ENCODE measurements around the gene SCRG1. TPM values are rescaled to one million over a fixed set of nuclear protein-coding genes. Genes with fewer than 3 reads are reported as not detected.

The SCRG1 gene
- polyA plus RNA-seq, 4 donors, result 0.15 to 0.43 TPM; not detected in 2

DNA sequence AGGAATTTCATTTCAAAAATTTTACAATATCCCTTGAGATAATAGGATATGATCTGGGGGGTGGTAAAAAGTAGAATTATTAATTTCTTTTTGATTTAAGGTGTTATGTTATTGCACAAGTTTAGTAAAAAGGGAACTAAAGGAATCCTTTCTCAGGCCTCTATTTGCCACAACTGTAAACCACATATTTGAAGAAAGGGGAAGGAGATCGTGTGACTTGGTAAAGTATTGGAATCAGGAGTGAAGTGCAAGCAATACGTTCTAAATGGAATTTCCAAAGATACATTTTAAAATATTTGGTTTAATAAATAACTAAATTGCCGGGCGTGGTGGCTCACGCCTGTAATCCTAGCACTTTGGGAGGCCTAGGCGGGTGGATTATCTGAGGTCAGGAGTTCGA lies 35.3 kb upstream of the SCRG1 start:
- FAIRE-seq (no peak), DNase-seq (no peak)
- Histone ChIP-seq H3K4me1 (ENCODE audit: control insufficient read depth in 3 of 3, insufficient read depth in 2 of 3, low read depth in 1 of 3, low read length in 2 of 3) (no peaks in the 10 kb centered on the region), H3K27ac (ENCODE audit: low read depth in 1 of 3, low read length in 2 of 3) (no peak overlapping the region), H3K27me3 (ENCODE audit: control insufficient read depth in 3 of 3, insufficient read depth in 3 of 3, low read length in 3 of 3) (no peaks in the 10 kb centered on the region), H3K9me3 (ENCODE audit: control insufficient read depth in 2 of 2, insufficient read depth in 1 of 2, low read depth in 1 of 2, low read length in 1 of 2) (peaks cover 0 to 12% of the 10 kb centered on the region in 2 donors), H3K4me3 (ENCODE audit: low read depth in 1 of 3, low read length in 3 of 3) (no peak overlapping the region), H3K36me3 (ENCODE audit: control insufficient read depth in 3 of 3, insufficient read depth in 2 of 3, low read depth in 1 of 3, low read length in 3 of 3) (no peaks in the 10 kb centered on the region)
- WGBS, 3 donors, result 60 to 74% (median 70%) methylated on average over 7 of the region's 7 CpGs

DNA sequence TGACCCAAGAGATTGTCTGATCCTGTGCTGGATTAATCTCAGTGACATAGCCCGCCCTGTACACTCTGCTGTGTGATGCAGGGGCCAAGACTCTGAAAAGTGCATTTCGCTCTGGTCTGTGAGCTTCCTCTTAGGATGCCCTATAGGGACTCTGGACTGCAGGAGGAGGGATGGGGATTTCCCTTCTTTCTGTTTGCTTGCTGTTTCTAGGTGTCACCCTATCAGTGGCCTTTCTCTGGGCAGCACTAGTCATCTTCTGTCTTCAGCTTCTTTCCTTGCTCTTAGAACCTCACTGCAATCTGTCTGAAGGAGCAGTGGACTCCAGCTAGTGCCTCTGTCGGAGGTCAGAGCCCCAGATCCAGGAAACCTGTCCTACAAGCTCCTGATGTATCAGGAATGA lies 34.5 kb upstream of the SCRG1 start:
- Histone ChIP-seq H3K27me3 (ENCODE audit: control insufficient read depth in 3 of 3, insufficient read depth in 3 of 3, low read length in 3 of 3) (no peaks in the 10 kb centered on the region), H3K9me3 (ENCODE audit: control insufficient read depth in 2 of 2, insufficient read depth in 1 of 2, low read depth in 1 of 2, low read length in 1 of 2) (peaks cover 0 to 6% of the 10 kb centered on the region in 2 donors), H3K27ac (ENCODE audit: low read depth in 1 of 3, low read length in 2 of 3) (no peak overlapping the region), H3K4me1 (ENCODE audit: control insufficient read depth in 3 of 3, insufficient read depth in 2 of 3, low read depth in 1 of 3, low read length in 2 of 3) (no peaks in the 10 kb centered on the region), H3K4me3 (ENCODE audit: low read depth in 1 of 3, low read length in 3 of 3) (no peak overlapping the region), H3K36me3 (ENCODE audit: control insufficient read depth in 3 of 3, insufficient read depth in 2 of 3, low read depth in 1 of 3, low read length in 3 of 3) (no peaks in the 10 kb centered on the region)
- DNase-seq (no peak), FAIRE-seq (no peak)
- WGBS, 3 donors, result 87 to 91% (median 90%) methylated on average over 3 of the region's 3 CpGs

DNA sequence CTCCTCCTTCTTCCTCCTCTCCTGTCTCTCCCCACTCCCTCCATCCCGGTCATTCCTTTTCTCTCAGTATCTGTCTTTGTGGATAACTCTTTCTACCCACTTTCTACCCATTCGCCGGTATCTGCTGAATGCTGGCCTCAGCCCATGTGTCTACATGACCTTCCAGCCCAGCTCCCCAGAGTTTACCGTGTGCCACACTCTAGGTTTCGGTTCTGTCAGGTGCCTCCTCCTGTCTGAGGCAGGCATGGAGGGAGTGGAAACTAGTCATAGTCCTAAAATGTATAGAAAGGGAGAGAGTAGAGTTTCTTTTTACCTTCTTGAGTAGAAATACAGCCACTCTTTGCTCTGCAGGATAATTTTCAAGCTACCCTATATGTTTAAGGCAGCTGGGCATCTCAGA lies 33.5 kb upstream of the SCRG1 start:
- Histone ChIP-seq H3K4me1 (ENCODE audit: control insufficient read depth in 3 of 3, insufficient read depth in 2 of 3, low read depth in 1 of 3, low read length in 2 of 3) (no peaks in the 10 kb centered on the region), H3K4me3 (ENCODE audit: low read depth in 1 of 3, low read length in 3 of 3) (no peak overlapping the region), H3K36me3 (ENCODE audit: control insufficient read depth in 3 of 3, insufficient read depth in 2 of 3, low read depth in 1 of 3, low read length in 3 of 3) (no peaks in the 10 kb centered on the region), H3K27me3 (ENCODE audit: control insufficient read depth in 3 of 3, insufficient read depth in 3 of 3, low read length in 3 of 3) (no peaks in the 10 kb centered on the region), H3K9me3 (ENCODE audit: control insufficient read depth in 2 of 2, insufficient read depth in 1 of 2, low read depth in 1 of 2, low read length in 1 of 2) (peaks cover 0 to 6% of the 10 kb centered on the region in 2 donors), H3K27ac (ENCODE audit: low read depth in 1 of 3, low read length in 2 of 3) (no peak overlapping the region)
- FAIRE-seq, result no peak
- whole genome bisulfite sequencing, 3 donors, result 87 to 94% (median 91%) methylated on average over 5 of the region's 5 CpGs
- no peak for DNase-seq

DNA sequence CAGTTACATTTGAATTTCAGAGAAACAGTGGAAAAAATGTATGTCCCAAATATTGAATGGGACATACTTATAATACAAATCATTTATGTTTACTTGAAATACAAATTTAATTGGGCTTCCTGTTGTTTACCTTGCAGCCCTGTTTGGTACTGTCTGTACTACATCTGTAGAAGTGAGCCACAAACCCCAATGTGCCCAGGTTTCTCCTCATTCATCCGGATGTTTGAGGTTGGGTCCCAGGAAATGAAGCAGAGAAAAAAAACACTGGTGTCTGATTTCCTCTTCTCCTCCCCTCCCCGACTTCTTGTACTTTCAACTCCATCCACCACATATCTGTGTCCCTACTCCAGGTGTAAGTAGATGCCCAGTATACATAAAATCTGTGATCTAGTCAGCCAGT lies 27.1 kb upstream of the SCRG1 start:
- H3K4me3 ChIP-seq (ENCODE audit: low read depth in 1 of 3, low read length in 3 of 3), result no peak overlapping the region
- no peaks in the 10 kb centered on the region for H3K36me3 ChIP-seq (ENCODE audit: control insufficient read depth in 3 of 3, insufficient read depth in 2 of 3, low read depth in 1 of 3, low read length in 3 of 3)
- H3K27me3 ChIP-seq (ENCODE audit: control insufficient read depth in 3 of 3, insufficient read depth in 3 of 3, low read length in 3 of 3), result no peaks in the 10 kb centered on the region
- no peaks in the 10 kb centered on the region for H3K4me1 ChIP-seq (ENCODE audit: control insufficient read depth in 3 of 3, insufficient read depth in 2 of 3, low read depth in 1 of 3, low read length in 2 of 3)
- WGBS, 3 donors, result 72 to 91% (median 82%) methylated on average over 2 of the region's 2 CpGs
- H3K27ac ChIP-seq (ENCODE audit: low read depth in 1 of 3, low read length in 2 of 3), result peak overlapping the region in 1 of 3 donors; percentile 40
- peak in 1 of 2 donors; percentile 64 for DNase-seq
- H3K9me3 ChIP-seq (ENCODE audit: control insufficient read depth in 2 of 2, insufficient read depth in 1 of 2, low read depth in 1 of 2, low read length in 1 of 2), result peaks cover 0 to 2% of the 10 kb centered on the region in 2 donors
- FAIRE-seq, result no peak

DNA sequence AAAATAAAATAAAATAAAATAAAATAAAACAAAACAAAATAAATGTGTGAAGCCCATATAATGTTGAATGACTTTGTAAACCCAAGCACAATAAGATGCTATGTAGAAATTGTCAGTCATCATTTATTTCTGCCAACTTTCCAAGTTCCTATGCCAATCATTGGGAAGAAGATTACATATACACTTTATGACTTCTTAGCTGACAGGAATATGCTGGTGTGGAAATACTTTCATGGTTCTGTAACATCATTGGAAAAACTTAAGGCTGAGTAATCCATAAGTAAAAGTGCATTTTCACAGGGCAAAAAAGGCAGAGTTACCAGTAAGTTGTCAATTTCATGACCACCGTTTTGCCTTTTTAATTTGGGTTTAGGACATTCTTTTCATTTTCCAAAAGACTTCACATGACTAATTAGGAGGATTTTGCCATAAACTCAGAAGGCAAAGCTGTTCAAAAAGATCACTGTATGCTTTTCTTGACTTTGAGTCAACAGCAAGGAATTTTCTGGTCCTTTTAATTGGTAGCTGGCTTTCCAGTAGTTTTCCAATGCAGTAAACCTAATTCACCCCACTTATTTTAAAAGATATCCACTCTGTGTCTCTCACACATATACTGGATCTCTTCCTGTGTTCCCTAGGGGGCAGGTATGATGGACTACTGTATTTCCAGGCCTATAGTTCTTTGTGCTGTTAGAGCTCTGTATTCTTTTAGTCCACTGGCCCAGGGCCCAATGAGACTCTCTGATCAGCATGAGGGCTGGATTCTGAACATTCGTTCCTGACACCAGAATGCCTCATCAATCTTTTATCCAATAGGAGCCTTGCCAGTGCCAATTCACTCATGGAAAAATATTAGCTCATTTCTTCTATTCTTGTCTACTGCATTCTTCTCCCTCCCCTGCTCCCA lies 26.2 kb upstream of the SCRG1 start:
- FAIRE-seq (no peak), DNase-seq (no peak)
- 71 to 98% (median 91%) methylated on average over 2 of the region's 2 CpGs for WGBS, 3 donors
- no peak overlapping the region for H3K4me3 ChIP-seq (ENCODE audit: low read depth in 1 of 3, low read length in 3 of 3)
- H3K27ac ChIP-seq (ENCODE audit: low read depth in 1 of 3, low read length in 2 of 3), result peak overlapping the region in 1 of 3 donors; percentile 27
- H3K27me3 ChIP-seq (ENCODE audit: control insufficient read depth in 3 of 3, insufficient read depth in 3 of 3, low read length in 3 of 3), result no peaks in the 10 kb centered on the region
- no peaks in the 10 kb centered on the region for H3K36me3 ChIP-seq (ENCODE audit: control insufficient read depth in 3 of 3, insufficient read depth in 2 of 3, low read depth in 1 of 3, low read length in 3 of 3)
- no peaks in the 10 kb centered on the region for H3K4me1 ChIP-seq (ENCODE audit: control insufficient read depth in 3 of 3, insufficient read depth in 2 of 3, low read depth in 1 of 3, low read length in 2 of 3)
- no peaks in the 10 kb centered on the region for H3K9me3 ChIP-seq (ENCODE audit: control insufficient read depth in 2 of 2, insufficient read depth in 1 of 2, low read depth in 1 of 2, low read length in 1 of 2)

DNA sequence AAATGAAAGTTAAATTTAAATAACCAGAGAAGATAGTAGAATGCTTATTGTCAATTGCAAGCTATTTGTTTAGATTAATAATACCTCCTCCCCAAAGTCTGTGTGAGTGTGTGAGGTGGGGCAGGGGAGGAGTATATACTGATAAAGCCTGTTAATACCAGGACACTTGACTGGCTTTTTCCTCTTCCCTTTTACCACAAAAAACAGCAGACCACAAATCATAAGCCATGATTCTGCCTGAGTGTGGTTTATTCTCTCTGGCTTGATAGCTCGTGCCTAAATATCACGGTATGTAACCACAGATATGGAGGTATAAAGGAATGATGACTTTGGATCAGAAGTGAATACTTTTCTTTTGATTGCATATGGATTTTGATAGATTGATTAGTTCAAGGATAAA lies 21.9 kb upstream of the SCRG1 start:
- Histone ChIP-seq H3K4me3 (ENCODE audit: low read depth in 1 of 3, low read length in 3 of 3) (no peak overlapping the region), H3K27ac (ENCODE audit: low read depth in 1 of 3, low read length in 2 of 3) (no peak overlapping the region), H3K27me3 (ENCODE audit: control insufficient read depth in 3 of 3, insufficient read depth in 3 of 3, low read length in 3 of 3) (no peaks in the 10 kb centered on the region), H3K36me3 (ENCODE audit: control insufficient read depth in 3 of 3, insufficient read depth in 2 of 3, low read depth in 1 of 3, low read length in 3 of 3) (peaks cover 0 to 2% (median 0%) of the 10 kb centered on the region in 3 donors), H3K4me1 (ENCODE audit: control insufficient read depth in 3 of 3, insufficient read depth in 2 of 3, low read depth in 1 of 3, low read length in 2 of 3) (no peaks in the 10 kb centered on the region), H3K9me3 (ENCODE audit: control insufficient read depth in 2 of 2, insufficient read depth in 1 of 2, low read depth in 1 of 2, low read length in 1 of 2) (no peaks in the 10 kb centered on the region)
- 89 to 95% (median 90%) methylated on average over 2 of the region's 2 CpGs for WGBS, 3 donors
- FAIRE-seq, result no peak
- DNase-seq, result no peak

DNA sequence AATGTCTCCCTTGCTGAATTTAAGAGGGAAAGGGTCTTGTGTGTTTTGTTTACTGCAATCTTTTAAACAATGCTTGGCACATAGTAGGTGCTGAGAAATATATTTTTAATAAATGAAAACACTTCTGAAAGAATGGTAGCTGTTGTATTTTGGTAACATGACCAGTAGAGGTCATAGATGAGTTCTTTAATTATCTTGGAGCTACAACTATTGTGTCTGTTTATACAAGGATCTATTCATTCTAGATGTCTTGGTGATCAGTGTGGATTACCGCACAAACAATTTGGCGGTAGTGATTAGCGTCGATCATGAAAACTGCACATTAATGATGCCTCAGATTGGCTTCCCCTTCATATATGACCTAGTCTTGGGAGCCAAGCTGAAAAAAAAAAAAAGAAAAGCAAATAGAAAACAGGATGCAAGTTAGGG lies 21.4 kb upstream of the SCRG1 start:
- Histone ChIP-seq H3K4me1 (ENCODE audit: control insufficient read depth in 3 of 3, insufficient read depth in 2 of 3, low read depth in 1 of 3, low read length in 2 of 3) (no peaks in the 10 kb centered on the region), H3K27ac (ENCODE audit: low read depth in 1 of 3, low read length in 2 of 3) (no peak overlapping the region), H3K36me3 (ENCODE audit: control insufficient read depth in 3 of 3, insufficient read depth in 2 of 3, low read depth in 1 of 3, low read length in 3 of 3) (peaks cover 0 to 2% (median 0%) of the 10 kb centered on the region in 3 donors), H3K9me3 (ENCODE audit: control insufficient read depth in 2 of 2, insufficient read depth in 1 of 2, low read depth in 1 of 2, low read length in 1 of 2) (no peaks in the 10 kb centered on the region), H3K4me3 (ENCODE audit: low read depth in 1 of 3, low read length in 3 of 3) (no peak overlapping the region), H3K27me3 (ENCODE audit: control insufficient read depth in 3 of 3, insufficient read depth in 3 of 3, low read length in 3 of 3) (no peaks in the 10 kb centered on the region)
- peak; percentile 77 for FAIRE-seq
- 9 to 32% (median 26%) methylated on average over 4 of the region's 4 CpGs for WGBS, 3 donors
- DNase-seq, result peak; percentile 45 to 50

DNA sequence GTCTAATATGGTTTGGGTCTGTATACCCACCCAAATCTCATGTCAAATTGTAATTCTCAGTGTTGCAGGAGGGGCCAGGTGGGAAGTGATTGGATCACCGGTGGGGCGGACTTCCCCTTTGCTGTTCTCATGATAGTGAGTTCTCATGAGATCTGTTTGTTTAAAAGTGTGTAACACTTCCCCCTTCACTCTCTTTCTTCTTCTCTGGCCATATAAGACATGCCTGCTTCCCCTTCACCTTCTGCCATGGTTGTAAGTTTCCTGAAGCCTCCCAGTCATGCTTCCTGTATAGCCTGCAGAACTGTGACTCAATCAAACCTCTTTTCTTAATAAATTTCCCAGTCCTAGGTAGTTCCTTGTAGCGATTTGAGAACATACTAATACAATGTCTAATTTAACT lies 19.7 kb upstream of the SCRG1 start:
- DNase-seq, result no peak
- 77 to 83% (median 78%) methylated on average over 3 of the region's 3 CpGs for WGBS, 3 donors
- Histone ChIP-seq H3K27me3 (ENCODE audit: control insufficient read depth in 3 of 3, insufficient read depth in 3 of 3, low read length in 3 of 3) (no peaks in the 10 kb centered on the region), H3K9me3 (ENCODE audit: control insufficient read depth in 2 of 2, insufficient read depth in 1 of 2, low read depth in 1 of 2, low read length in 1 of 2) (no peaks in the 10 kb centered on the region), H3K4me1 (ENCODE audit: control insufficient read depth in 3 of 3, insufficient read depth in 2 of 3, low read depth in 1 of 3, low read length in 2 of 3) (no peaks in the 10 kb centered on the region), H3K27ac (ENCODE audit: low read depth in 1 of 3, low read length in 2 of 3) (no peak overlapping the region), H3K4me3 (ENCODE audit: low read depth in 1 of 3, low read length in 3 of 3) (no peak overlapping the region), H3K36me3 (ENCODE audit: control insufficient read depth in 3 of 3, insufficient read depth in 2 of 3, low read depth in 1 of 3, low read length in 3 of 3) (peaks cover 0 to 2% (median 0%) of the 10 kb centered on the region in 3 donors)
- no peak for FAIRE-seq
